AG04450 (cell line): ENCODE data around the gene SLC25A53. TPM values are rescaled to one million over a fixed set of nuclear protein-coding genes. Genes with fewer than 3 reads are reported as not detected.
"Not testable (repeated sequence)": the region's sequence is repeated elsewhere in the genome, so short reads cannot be mapped to it uniquely, and the experiment has no call there.

Source experiments
- CTCF ChIA-PET: fragments of 300-600, 350-600 bp; formaldehyde crosslinking; extraction: SDS; loops from one replicate; lab custom pipeline; 2022; ENCODE audit warnings: antibody characterized with exemption, inconsistent platforms; lab: Charles Lee
- POLR2A ChIA-PET: fragments of 350-600 bp; formaldehyde crosslinking; extraction: SDS; loops from one replicate; lab custom pipeline; 2021; ENCODE audit warnings: antibody characterized with exemption, inconsistent platforms; lab: Yijun Ruan, JAX
- DNase-seq: peaks from one replicate; pipeline ENCODE4 v3.0.0-alpha.2; 2011; ENCODE audit warnings: low read depth, low spot score
- H3K27ac ChIP-seq: one replicate; pipeline ENCODE4 v1.5.1; 2012; ENCODE audit warnings: low read depth, low read length, control low read depth
- H3K27me3 ChIP-seq: one replicate; pipeline ENCODE4 v1.6.0; 2012; ENCODE audit warnings: low read length; ENCODE audit not compliant: control insufficient read depth, insufficient read depth
- H3K4me3 ChIP-seq: 2 replicates; pipeline ENCODE4 v1.5.1; 2011; ENCODE audit warnings: mild to moderate bottlenecking, low read depth, low read length, control low read depth
- H3K9me3 ChIP-seq: 2 replicates; pipeline ENCODE4 v1.5.1; 2012; ENCODE audit warnings: low read length; ENCODE audit not compliant: control insufficient read depth, insufficient read depth
- CTCF ChIP-seq: IDR thresholded peaks from 2 replicates; pipeline ENCODE4 v1.5.1; 2011; ENCODE audit warnings: low read depth, low read length, control low read depth, inconsistent platforms
- polyA plus RNA-seq: library from polyadenylated mRNA; depleted of rRNA; stranded (reverse); fragments of >200 nt; gene quantifications from 2 replicates; pipeline ENCODE4 v1.2.3, GENCODE V29; 2011

The SLC25A53 gene
- polyA plus RNA-seq, 1 experiment, result 5.6 TPM

GRCh38 chrX:104118765-104119164, 38.0 kb downstream of the SLC25A53 start:
- DNase-seq, result no peak
- CTCF ChIA-PET, result interaction anchor here (1.4 kb wide), 1 partner anchor 17 kb away, joined by 9 read pairs; no protein-coding TSS in a partner anchor
- Histone ChIP-seq H3K27me3 (no peaks in the 10 kb centered on the region), H3K9me3 (no peaks in the 10 kb centered on the region), H3K27ac (no peak overlapping the region), H3K4me3 (no peak overlapping the region)
- POLR2A ChIA-PET, result no interaction called here
- TF ChIP-seq CTCF, result no peak

GRCh38 chrX:104117759-104118158, 39.0 kb downstream of the SLC25A53 start:
- no peak for TF ChIP-seq CTCF
- Histone ChIP-seq H3K27me3 (no peaks in the 10 kb centered on the region), H3K4me3 (no peak overlapping the region), H3K9me3 (no peaks in the 10 kb centered on the region), H3K27ac (no peak overlapping the region)
- DNase-seq, result no peak
- ChIA-PET CTCF (no interaction called here), POLR2A (no interaction called here)

GRCh38 chrX:104113222-104113965, 43.4 kb downstream of the SLC25A53 start:
- ChIA-PET POLR2A (interaction anchor here (0.9 to 1.2 kb wide), 2 partner anchors 14 to 43 kb away, joined by 3 read pairs; partner anchors contain the start of gene SLC25A53), CTCF (interaction anchor here (0.7 to 2.6 kb wide), 8 partner anchors 13 to 423 kb away, joined by 3 to 16 read pairs (median 6); no protein-coding TSS in a partner anchor)
- peak overlapping the region; percentile 71 for H3K4me3 ChIP-seq
- peak; percentile 47 for TF ChIP-seq CTCF
- H3K27me3 ChIP-seq, result no peaks in the 10 kb centered on the region
- DNase-seq, result no peak
- H3K9me3 ChIP-seq, result no peaks in the 10 kb centered on the region
- H3K27ac ChIP-seq, result peak overlapping the region; percentile 31

- Histone ChIP-seq H3K4me3 (peak within 1 kb of the TSS; percentile 71), H3K27ac (peak within 1 kb of the TSS; percentile 84), H3K9me3 (no peaks in the 10 kb centered on the region), H3K27me3 (no peaks in the 10 kb centered on the region)
- DNase-seq, result no peak
- ChIA-PET POLR2A (interaction anchor here (0.7 to 1.2 kb wide), 3 partner anchors 13 to 45 kb away, joined by 3 read pairs; partner anchors contain the start of gene SLC25A53), CTCF (interaction anchor here (0.8 to 2.6 kb wide), 8 partner anchors 12 to 268 kb away, joined by 3 to 16 read pairs (median 7); no protein-coding TSS in a partner anchor)
- TF ChIP-seq CTCF, result no peak
These were observed 44.4 kb downstream of the SLC25A53 start, which contains the start of gene ZCCHC18 for GRCh38 chrX:104112326-104112951. Gene ZCCHC18, plus strand, starts transcription at chrX:104112523. Its CDS starts 1,589 bp downstream, at chrX:104114112.

GRCh38 chrX:104110491-104111240, 46.1 kb downstream of the SLC25A53 start:
- H3K4me3 ChIP-seq, H3K27ac ChIP-seq, H3K9me3 ChIP-seq, POLR2A ChIA-PET, H3K27me3 ChIP-seq, DNase-seq: not testable (repeated sequence)
- CTCF ChIA-PET, result interaction anchor here (1.5 kb wide), 1 partner anchor 266 kb away, joined by 5 read pairs; no protein-coding TSS in a partner anchor
